NCI-H2081 (cell line): ENCODE results near the gene B9D1.

Experiments used
- DNase-seq, 2 experiments: peaks; one replicate each; lab custom pipeline; 2025; lab: John Stamatoyannopoulos, UW

Gene B9D1

DNA sequence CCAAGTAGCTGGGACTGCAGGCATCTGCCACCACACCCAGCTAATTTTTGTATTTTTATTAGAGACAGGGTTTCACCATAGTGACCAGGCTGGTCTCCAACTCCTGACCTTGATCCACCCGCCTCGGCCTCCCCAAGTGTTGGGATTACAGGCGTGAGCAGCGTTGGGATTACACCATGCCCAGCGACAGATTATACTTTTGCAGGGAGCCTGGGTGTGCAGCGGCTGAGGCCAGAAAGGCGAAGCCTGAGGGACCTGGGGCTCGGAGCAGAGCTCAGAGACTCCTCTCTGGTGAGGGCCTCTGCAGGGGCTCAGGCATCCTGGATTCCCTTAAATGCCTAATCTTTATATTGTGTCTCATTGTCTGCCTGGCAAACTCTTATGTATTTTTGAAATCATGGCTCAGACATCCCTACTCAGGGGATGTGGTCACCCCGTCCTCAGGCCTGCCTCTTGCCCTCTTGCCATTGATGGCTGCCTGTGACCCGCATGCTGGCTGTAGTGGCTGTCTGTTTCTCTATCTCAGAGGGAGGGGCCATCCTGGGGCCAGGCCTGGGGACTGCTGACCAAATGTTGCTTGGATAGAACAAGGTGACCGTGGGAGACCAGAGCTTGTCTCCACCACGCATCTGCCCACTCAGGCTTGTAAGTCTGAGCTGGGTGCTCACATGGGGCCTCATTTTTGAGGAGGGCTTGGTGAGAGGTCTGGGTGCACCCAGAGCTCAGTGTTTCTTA lies 42.6 kb downstream of the B9D1 start:
- DNase-seq = no peak

DNA sequence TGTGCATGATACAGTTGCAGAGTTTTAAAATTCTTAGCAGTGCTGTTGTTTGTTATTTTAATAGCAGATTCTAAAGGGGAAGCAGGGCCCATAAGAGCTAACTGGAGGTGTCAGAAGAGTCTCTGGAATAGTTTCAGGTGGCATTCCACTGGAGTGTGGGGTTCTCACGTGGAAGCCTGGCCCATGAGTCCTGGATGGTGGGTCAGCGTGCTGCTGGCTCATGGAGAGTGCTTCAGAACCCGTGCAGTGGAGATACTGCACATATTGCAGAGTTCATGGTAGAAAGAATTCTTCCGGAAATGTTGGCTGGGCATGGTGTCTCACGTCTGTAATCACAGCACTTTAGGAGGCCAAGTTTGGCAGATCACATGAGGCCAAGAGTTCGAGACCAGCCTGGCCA lies 43.9 kb downstream of the B9D1 start:
- no peak for DNase-seq

DNA sequence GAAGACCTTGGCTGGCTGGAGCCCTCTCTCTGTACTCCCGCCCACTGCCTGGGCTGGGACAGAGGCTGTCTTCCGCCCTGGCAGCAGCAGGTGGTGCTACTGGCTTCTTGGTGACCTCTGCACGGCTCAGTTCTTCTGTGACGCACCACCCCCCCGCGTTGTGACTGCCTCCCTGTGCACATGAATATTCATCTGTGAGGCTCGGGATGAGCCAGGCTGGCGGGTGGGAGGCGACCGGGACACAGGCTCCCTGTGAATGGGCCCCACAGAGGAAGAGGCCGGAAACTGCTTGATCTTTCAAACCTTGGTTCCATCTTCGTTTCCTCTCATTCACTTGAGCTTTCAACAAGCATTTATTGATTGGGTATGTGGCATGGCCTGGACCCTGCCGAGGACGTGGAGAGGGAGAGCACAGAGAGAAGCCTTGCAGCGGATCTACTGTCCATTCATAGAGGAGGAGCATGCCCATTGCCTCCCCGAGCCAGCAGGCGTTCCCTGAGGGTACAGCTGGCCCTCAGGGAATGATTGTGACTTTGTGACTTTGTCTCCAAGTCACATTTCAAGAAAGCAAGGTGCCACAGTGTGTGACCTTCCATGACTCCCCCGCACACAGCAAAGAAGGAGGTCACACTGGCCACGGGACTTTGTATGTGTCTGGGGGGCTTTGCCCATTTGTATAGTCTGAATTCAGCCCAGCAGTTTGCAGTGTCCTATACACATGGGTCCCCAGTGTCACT lies 45.0 kb downstream of the B9D1 start:
- DNase-seq = no peak

DNA sequence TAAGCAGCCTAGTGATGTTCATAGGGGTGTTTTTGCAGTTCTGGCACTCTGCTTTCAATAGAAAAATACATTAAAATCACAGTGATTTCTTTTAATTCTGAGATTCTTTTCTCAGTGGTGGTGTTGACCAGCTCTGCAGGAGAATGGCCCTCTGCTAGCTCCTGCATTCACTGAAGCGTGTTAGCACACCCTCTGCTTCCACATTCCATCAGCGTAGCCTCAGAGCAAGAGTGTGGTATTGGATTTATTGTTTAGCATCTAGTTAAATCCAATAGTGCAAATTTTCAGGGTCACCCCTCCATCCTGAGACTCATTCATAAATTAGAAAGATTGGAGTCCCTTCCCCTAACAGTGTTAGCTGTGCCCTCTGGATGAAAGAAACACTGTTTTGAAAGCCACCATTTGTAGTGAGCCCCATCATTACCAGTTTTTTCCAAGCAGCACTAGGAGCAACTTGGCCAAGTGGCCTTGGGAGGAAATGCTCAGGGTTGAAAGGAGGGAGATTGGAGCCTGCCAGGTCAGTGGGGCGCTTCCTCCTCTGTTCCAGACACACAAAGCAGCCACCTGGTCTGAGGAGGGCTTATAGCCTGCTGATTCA lies 45.7 kb downstream of the B9D1 start:
- DNase-seq = no peak

DNA sequence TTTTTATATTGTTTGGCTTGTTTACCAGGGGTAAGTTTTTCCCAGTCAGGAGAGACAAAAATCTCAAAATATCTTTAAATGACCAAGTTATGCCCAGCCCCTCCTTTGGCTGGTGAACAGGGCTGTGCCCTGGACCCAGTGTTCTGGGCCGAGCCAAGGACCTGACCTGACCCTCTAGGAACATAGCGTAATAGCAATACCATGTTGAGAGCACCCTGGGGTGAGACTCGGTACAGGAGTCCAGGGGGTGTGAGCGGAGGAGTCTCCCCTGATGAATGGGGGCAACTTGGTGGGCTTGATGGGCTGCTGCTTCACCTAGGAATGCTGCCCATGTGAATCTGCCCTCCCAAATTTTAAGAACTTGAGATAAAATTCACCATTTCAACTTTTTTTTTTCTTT lies 47.4 kb downstream of the B9D1 start:
- DNase-seq = no peak

DNA sequence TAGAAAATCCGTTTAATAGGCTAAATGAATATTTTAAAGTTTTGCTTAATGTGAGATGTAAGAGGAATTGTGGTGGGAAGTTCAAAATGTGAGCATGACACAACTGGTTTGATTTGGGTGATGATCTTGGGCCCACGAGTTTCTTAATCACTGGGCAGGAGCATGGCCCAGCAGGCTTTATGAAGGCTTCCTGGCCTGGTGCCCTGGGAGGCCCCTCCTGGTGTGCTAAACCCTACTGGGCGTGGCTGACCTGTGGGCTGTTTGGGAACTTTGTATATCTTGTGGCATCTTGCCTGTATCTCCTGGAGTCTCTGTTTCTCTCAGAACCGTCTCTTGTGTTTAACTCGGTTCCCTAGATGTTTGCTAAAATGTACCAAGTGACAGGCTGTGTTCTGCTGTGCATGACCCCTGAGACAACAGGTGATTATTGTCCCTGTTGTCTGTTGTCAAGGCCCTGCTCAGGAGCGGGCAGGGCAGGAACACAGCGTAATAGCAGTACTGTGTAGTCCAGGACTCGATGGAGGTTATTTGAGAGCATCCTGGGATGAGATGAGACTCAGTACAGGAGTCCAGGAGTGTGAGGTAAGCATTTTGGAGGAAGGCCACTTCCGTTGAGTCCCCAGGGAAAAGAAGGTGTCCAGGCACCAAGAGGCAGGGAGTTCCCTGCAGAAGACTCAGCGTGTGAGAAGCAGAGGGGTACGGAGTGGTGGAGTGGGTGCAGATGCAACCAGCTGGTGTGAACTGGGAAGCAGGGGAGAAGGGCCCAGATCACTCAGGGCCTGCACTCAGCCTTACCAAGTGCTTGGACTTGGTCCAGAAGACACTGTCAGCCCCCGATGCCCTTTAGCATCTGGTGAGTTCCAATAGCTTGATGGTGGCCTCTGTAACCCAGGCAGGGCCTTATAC lies 48.5 kb downstream of the B9D1 start:
- no peak for DNase-seq

DNA sequence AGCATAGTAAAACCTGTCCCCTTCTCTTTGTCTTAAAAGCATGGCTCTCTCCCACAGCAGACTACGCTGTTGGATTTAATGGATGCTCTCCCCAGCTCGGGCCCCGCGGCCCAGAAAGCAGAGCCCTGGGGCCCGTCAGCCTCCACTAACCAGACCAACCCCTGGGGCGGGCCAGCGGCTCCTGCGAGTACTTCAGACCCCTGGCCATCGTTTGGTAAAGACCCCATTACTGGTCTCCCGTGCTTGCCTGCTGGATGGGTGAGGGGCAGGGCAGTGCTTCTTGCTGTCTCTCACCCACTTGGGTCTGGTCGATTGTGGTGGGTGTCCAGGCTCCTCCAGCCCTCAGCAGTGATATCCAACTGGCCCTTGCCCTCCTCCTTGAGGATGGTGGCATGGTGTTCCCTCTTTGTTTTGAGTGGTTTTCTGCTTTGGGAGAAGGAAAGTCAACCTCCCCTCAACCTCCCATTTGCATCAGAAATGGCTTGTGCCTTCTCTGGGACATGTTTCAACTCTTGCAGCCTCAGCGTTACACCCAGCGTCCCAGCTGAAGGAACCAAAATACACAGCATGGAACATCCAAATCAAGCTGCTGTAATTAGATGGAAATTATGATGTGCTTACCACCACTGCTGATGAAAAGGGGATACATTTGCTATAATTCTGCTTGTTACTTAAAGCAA lies 49.3 kb downstream of the B9D1 start:
- no peak for DNase-seq

DNA sequence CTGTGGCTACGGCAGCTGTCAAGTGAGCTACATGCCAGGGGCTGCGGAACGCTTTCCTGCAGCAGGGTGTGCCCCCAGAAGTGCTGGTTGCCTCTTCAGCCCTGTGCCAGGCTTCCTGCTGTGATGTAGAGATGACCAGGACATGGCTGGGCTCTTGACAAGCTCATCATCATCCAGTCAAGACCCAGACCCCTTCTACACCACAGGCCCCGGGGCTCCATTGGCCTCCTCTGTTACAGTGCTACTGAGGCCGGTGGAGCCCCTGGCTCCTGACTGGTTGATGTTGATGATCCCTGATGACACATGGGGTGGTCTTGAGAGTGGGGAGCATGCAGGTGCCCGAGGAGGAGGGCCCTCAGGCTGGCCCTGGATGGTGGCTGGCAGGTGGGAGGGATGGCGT lies 50.1 kb downstream of the B9D1 start:
- DNase-seq = no peak

DNA sequence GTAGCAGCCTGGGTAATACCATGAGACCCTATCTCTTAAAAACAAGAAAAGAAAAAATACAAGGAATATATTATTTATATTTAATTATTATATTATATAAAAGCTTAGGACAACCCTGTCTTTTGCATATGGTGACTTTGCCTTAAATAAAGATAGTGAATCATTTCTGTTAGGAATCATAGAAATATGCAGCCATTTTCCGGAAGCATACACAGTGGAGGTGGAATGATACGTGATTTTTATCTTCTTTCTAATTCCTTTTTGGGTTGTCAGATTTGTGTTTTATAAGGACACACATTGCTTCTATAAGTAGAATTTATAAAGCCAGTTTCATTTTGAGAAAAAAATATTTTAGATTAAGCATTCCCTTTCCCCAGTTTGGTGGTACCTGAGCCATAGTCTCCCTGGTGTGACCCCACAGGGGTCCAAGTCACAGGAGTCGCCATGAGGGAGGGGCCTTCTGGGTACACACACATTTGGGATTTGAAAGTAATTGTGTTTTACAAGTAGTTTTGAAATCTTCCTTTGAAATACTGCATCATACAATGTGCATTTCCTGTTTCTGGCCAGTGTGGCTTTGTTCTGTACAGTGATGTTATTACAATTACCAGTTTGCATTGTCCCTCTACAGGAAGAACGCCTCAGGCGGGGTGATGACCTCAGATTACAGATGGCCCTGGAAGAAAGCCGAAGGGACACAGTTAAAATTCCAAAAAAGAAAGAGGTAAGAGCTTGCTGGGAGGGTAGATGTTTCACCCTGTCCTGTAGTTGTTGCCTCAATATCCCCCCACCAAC lies 50.9 kb downstream of the B9D1 start:
- no peak for DNase-seq

DNA sequence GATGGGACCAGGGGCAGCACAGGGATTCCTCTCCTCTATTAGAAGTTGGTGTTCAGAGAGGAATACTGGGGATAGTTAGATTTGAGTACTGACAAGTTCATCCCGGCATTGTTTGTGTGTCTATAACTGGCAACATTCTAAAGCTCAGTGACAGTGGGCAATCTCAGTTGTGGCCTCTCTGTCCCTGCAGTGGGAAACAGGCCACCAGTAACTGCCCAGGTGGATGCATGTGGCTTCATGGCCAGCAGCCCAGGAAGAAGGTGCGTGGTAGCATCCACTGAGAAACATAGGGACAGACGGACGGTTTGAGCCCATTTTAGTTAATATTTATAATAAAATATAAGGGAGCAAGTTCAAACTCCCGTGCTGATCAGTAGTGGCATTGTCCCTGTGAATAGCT lies 51.5 kb downstream of the B9D1 start:
- no peak for DNase-seq

DNA sequence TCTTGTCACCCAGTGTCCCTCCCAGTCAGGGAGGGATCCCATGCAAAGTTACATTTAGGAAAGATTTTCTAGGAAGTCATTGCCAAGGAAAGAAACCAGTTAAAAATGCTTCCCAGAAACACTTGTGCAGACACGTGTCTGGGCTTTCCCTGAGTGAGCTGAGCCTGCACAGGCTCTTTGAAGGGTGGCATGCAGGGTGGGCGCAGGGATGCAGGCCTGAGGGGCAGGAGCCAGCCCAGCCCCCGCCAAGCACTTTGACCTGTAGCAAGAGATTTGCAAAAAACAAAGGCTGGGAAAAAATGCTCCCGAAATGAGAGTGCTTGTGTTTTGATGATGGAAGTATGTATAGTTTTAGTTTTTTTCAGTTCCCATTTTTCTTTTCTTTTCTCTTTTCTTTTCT lies 52.4 kb downstream of the B9D1 start:
- DNase-seq = no peak

DNA sequence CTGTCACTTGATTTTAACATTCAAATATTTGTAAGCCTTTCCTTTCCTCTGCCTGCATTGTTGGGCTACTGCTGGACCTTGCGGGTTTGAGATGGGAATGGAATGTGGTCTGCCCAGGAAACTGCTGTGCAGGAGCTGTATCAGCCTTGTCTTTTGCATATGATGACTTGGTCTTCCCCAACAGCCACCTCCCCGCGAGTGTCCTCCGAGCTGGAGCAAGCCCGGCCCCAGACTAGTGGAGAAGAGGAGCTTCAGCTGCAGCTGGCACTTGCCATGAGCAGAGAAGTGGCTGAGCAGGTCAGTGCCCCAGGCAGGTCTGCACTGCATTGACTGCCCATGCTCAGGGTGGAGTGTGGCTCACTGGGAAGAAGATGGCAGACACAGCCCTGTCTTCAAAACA lies 52.8 kb downstream of the B9D1 start:
- DNase-seq = no peak

DNA sequence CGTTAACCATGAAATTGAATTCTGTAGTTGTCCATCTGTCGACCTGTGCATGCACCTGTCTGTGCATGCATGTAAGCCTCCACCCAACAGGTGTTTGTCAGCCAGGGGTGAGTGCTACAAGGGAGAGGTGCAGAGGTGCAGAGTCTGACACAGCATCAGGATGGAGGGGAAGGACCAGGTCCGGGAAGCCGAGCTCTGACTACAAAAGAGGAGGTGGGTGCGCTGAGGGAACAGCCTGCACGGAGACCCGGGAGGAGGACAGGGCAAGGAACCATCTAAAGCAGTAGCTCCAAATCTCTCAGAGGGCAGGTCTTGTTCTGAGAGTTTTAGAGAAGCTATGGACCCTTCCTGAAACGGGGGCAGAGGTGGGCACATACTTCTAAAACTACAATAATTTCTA lies 54.1 kb downstream of the B9D1 start:
- DNase-seq = no peak

DNA sequence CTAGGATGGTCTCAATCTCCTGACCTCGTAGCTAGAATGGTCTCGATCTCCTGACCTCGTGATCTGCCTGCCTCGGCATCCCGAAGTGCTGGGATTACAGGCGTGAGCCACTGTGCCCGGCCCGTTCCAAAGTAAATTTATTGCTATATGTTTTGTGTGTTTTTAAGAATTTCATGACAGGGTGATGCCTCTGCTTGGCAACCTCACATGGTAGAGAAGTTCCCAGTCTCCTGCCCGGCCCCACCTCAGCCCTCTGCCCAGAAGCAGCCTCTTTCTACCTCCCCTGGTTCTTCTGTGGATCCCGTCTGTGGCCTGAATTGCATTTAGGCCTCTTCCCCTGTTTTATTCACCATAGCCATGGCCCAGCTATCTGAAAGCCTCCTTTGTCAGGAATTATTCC lies 55.0 kb downstream of the B9D1 start:
- DNase-seq = no peak

DNA sequence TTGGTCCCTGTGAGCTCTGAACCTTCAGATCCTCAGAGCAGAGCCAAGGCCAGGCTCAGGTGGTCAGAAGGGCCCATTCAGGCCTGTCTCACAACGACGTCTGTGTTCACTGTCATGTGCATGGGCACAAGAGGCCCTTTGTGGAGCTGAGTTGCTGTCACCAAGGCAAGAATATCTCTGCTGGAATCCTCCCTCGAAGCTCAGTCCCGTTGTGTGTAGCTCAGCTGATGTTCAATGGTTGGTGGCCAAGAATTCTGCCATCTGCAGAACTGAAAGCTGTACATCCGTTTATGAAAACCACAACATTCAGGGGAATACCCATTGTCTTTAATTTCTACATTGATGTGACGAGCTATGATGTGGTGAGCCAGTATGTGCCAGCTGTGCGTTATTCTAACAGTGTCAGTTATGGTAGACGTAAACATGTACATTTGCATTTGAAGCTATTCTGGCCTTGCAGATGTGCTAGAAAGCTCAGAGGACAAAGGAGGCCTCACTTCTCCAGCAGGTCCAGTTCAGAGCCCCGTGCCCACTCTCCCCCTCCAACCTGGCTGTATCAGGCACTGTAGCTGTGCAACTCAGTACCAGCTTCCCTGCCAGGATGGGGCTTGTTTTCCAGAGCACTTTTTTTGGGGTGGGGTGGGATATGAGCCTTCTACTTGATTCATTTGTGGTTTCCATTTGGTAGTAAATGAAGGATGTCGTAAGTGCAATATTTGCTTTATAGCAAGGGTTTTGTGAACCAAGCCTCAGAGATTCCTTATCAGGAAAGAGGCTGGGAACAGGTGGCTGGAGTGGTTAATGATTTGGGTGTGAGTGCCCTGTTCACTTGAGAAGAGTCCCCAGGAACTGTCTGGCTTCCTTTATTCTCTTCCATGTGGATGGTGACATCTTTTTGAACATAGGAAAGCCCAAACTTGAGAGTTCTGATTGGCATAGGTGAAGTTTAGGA lies 56.1 kb downstream of the B9D1 start:
- DNase-seq = no peak

DNA sequence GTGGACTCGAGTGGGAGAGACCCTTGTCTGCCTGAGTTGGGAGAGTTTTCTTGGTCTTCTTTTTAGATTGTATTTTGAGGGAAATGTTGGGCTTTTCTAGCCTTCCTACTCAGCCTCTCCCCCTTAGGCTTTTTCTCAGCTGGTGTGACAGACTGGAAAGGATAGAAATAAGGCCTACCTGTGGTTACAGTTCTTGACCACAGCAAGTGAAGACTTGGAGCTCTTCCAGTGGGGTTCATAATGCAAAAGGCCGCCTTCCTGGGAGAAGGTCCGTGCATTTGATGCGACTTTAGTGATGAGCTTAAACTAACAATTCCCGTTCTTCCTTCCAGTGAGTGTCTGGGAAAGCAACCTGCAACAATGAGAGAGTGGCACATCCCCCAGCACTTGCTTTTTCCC lies 56.8 kb downstream of the B9D1 start:
- DNase-seq = no peak

DNA sequence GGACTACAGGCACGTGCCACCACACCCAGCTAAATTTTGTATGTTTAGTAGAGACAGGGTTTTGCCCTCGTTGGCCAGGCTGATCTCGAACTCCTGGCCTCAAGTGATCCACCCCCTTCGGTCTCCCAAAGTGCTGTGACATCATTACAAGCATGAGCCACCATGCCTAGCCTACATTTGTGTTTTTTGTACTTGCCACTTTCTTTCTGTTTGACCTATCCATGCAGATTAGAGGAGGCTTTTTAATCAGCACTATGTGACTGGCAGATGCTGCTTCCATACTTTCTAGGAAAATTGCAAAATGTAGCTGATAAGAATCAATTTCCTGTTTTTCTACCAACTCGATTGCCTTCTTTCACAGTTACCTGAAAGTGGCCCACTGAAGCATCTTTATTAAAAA lies 57.3 kb downstream of the B9D1 start:
- DNase-seq = no peak

DNA sequence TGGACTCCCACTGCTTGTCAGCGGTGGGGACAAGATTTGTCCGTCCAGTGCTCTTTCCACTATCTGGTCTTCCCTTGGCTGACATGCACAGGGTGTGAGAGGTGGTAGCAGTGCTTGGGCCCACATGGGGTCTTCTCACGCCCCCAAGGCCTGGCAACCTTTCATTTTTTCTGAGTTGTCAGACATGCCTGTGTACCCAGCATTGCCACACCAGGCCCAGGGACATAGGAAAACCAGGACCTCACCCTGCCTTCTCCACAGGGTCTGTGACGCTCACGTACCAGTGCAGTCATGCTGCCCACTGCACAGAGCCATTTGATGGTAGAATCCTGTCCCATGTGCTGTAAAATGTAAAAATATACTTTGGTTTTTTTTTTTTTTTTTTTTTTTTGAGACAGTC lies 57.8 kb downstream of the B9D1 start:
- DNase-seq = no peak

DNA sequence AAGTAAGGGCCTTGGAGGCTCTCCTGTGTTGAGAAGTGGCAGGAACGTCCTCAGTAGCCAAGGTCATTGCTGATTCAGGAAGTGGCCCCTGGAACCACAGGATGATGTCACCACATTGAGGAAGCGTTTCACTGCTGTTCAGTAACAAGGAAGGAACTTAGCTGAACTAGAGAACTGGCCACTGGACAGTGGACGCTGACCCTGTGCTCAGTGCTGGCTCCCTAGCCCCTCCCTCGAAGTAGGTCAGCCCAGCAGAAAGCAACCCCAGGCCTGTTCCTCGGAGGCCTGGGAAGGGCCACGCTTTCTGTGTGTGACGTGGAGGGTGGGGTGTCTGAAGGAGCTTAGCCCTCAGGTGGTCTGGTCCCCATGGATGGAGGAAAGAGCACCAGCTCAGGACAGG lies 58.3 kb downstream of the B9D1 start:
- no peak for DNase-seq

DNA sequence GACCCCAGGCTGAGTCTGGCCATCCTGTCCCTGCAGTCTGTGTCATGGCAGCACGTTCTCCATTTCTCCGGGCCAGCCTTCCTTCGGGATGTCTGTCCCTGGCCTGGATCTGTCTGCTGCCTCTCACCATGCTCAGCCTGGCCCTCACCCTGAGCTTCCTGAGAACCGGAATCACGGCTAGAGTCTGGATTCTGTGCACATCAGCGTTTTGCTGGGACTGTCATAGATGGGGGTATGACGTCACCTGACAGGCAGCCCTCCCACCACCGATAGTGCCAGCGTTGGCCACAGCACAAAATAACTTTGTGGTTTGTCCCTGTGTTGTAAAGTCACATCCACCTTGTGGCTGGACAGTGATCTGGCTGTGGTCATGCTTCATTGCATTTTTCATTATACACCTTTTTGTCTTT lies 59.2 kb downstream of the B9D1 start:
- DNase-seq = no peak
